WTC11 (cell line): ENCODE data around the gene SPIB.

Experiments
- CTCF ChIP-seq: fragments of 200-600 bp; IDR thresholded peaks from 2 replicates; pipeline ENCODE4 v1.8.0; 2022; ENCODE audit warnings: antibody characterized with exemption
- IRF1 ChIP-seq: sonication (generic); formaldehyde crosslinking; IDR thresholded peaks from 2 replicates; pipeline ENCODE4 v1.8.0; 2023; ENCODE audit warnings: missing genetic modification reagents
- MAX ChIP-seq: sonication (generic); formaldehyde crosslinking; IDR thresholded peaks from 2 replicates; pipeline ENCODE4 v1.8.0; 2022; ENCODE audit warnings: mild to moderate bottlenecking, missing genetic modification reagents
- SP1 ChIP-seq: sonication (generic); formaldehyde crosslinking; conservative IDR thresholded peaks from 2 replicates; pipeline ENCODE4 v1.8.1; 2022; ENCODE audit warnings: missing genetic modification reagents
- ZBTB21 ChIP-seq: sonication (generic); formaldehyde crosslinking; IDR thresholded peaks from 2 replicates; pipeline ENCODE4 v1.8.1; 2023; ENCODE audit warnings: mild to moderate bottlenecking, missing genetic modification reagents, borderline replicate concordance

GRCh38 chr19:50475101-50475568, 56.4 kb downstream of the SPIB start:
- TF ChIP-seq CTCF: no peak
- no peak for TF ChIP-seq SP1 (CRISPR knock-in tag)
- no peak for TF ChIP-seq ZBTB21
- no peak for TF ChIP-seq MAX (CRISPR knock-in tag)
- TF ChIP-seq IRF1: no peak
